GM12878 (cell line): ENCODE data around the gene NMRK1. TPM values are rescaled to one million over a fixed set of nuclear protein-coding genes. Genes with fewer than 3 reads are reported as not detected.

Experiments
- ATAC-seq: fragments of 200-7000 bp; cut with Tn5 transposase; 3 replicates; pipeline ENCODE4 v1.9.1; 2020; ENCODE audit warnings: mild to moderate bottlenecking, moderate library complexity
- BruUV-seq: library from RNA; stranded (reverse); fragments of 400-500 nt; replicated peaks from 2 replicates; lab custom pipeline; 2021; lab: Mats Ljungman, UMichigan
- CTCF ChIA-PET: fragments of 300-600 bp; sonication (Branson Sonifier 250); formaldehyde crosslinking; extraction: SDS; loops from one replicate; lab custom pipeline; 2021; ENCODE audit warnings: inconsistent platforms; lab: Yijun Ruan, JAX
- POLR2A ChIA-PET: fragments of 350-600 bp; formaldehyde crosslinking; extraction: SDS; loops from one replicate; lab custom pipeline; 2021; ENCODE audit warnings: inconsistent platforms; lab: Charles Lee
- RAD21 ChIA-PET: fragments of 300-600 bp; sonication (Branson Sonifier 250); formaldehyde crosslinking; loops from one replicate; lab custom pipeline; 2023; ENCODE audit warnings: antibody characterized with exemption; ENCODE audit not compliant: unreplicated experiment; lab: Charles Lee
- SMC1A ChIA-PET: fragments of 300-600 bp; sonication (Branson Sonifier 250); formaldehyde crosslinking; loops from one replicate; lab custom pipeline; 2023; ENCODE audit not compliant: unreplicated experiment, uncharacterized antibody; lab: Charles Lee
- DNase-seq: peaks from one replicate; pipeline ENCODE4 v3.0.0-alpha.2; 2011; ENCODE audit warnings: low read depth, low spot score
- FAIRE-seq: peaks from 3 replicates; lab custom pipeline; 2011; peaks lifted over from hg19 to GRCh38; lab: Jason Lieb, UNC
- H2AFZ ChIP-seq: 2 replicates; pipeline ENCODE4 v1.6.0; 2011; ENCODE audit warnings: low read depth, low read length, control low read depth; ENCODE audit not compliant: control insufficient read depth
- H3K27ac ChIP-seq: 2 replicates; pipeline ENCODE4 v1.5.1; 2011; ENCODE audit warnings: control low read depth; ENCODE audit not compliant: control insufficient read depth, insufficient read depth
- H3K27me3 ChIP-seq, 2 experiments: replicated peaks in 1 of 2; 2 replicates each; pipeline versions ENCODE4 v1.6.0 to v1.6.1; 2011; ENCODE audit warnings: low read length in 1 of 2; ENCODE audit not compliant: control insufficient read depth in 2 of 2, insufficient read depth in 2 of 2
- H3K36me3 ChIP-seq, 2 experiments: 2 replicates each; pipeline ENCODE4 v1.5.1; 2011; ENCODE audit warnings: low read length in 1 of 2; ENCODE audit not compliant: control insufficient read depth in 2 of 2, insufficient read depth in 2 of 2
- H3K4me1 ChIP-seq: 2 replicates; pipeline ENCODE4 v1.6.1; 2011; ENCODE audit warnings: mild to moderate bottlenecking, low read length, moderate library complexity, mixed read lengths; ENCODE audit not compliant: control insufficient read depth, insufficient read depth
- H3K4me2 ChIP-seq: 2 replicates; pipeline ENCODE4 v1.6.0; 2011; ENCODE audit warnings: control low read depth; ENCODE audit not compliant: control insufficient read depth, insufficient read depth
- H3K4me3 ChIP-seq: fragments of 200-600 bp; sonication (generic); 2 replicates; pipeline ENCODE4 v1.5.1; 2016
- H3K79me2 ChIP-seq: 2 replicates; pipeline ENCODE4 v1.6.0; 2011; ENCODE audit warnings: low read length; ENCODE audit not compliant: control insufficient read depth, insufficient read depth
- H3K9ac ChIP-seq: 2 replicates; pipeline ENCODE4 v1.8.0; 2011; ENCODE audit warnings: low read length, control low read depth, mixed read lengths; ENCODE audit not compliant: control insufficient read depth, insufficient read depth
- H3K9me3 ChIP-seq: replicated peaks from 3 replicates; pipeline ENCODE4 v1.5.1; 2011; ENCODE audit warnings: mild to moderate bottlenecking, low read length; ENCODE audit not compliant: control insufficient read depth, insufficient read depth
- H4K20me1 ChIP-seq: 2 replicates; pipeline ENCODE4 v1.6.0; 2011; ENCODE audit not compliant: control insufficient read depth, insufficient read depth
- SIN3A ChIP-seq: IDR thresholded peaks from 2 replicates; pipeline ENCODE4 v1.6.1; 2012; ENCODE audit warnings: low read depth, low read length, improper control_type of control experiment
- ZBTB4 ChIP-seq: fragments of 450-650 bp; formaldehyde crosslinking; IDR thresholded peaks from 2 replicates; pipeline ENCODE4 v1.4.0; 2022; ENCODE audit warnings: mild to moderate bottlenecking, moderate library complexity
- ZNF622 ChIP-seq: fragments of 450-650 bp; IDR thresholded peaks from 2 replicates; pipeline ENCODE4 v1.6.1; 2017; ENCODE audit warnings: mild to moderate bottlenecking, inconsistent platforms
- WGBS: methylation state at CpG from one replicate; pipeline ENCODE4 v1.1.6; 2016; ENCODE audit warnings: low lambda C conversion rate; ENCODE audit not compliant: insufficient replicate concordance, insufficient coverage; ENCODE audit errors: missing lambda C conversion rate; 5-methylcytosine and 5-hydroxymethylcytosine counted together
- in situ Hi-C: fragments of 300-500 bp; cut with MboI; formaldehyde crosslinking; loops from 9 replicates; pipeline ENCODE4 v1.14.3; 2018; ENCODE audit warnings: mixed read lengths
- intact Hi-C: fragments of 100-400 bp; cut with micrococcal nuclease; formaldehyde crosslinking; loops from one replicate; pipeline ENCODE4 v1.14.2; 2022; ENCODE audit not compliant: unreplicated experiment
- polyA plus RNA-seq, 11 experiments: library from polyadenylated mRNA; depleted of rRNA in 4 of 11; unstranded in 6 of 11; stranded (reverse) in 5 of 11; fragments of >200 nt; fragmentation: Nextera tagmentation in 4 of 11; fragmentation: Illumina TruSeq in 1 of 11; extraction: Ambion mirVana in 4 of 11; extraction: Trizol in 1 of 11; gene quantifications; 1 replicate in 1 of 11; 2 replicates in 10 of 11; pipeline versions ENCODE4 v1.2.1 to v1.2.3, GENCODE V29; 2011 to 2016; ENCODE audit warnings: inconsistent platforms in 2 of 11, missing spikeins in 2 of 11, low read depth in 1 of 11
- small RNA-seq: library from RNA; depleted of rRNA; stranded (forward); fragments of <200 nt; gene quantifications from one replicate; pipeline ENCODE3, GENCODE V24; 2014
- total RNA-seq, 4 experiments: library from RNA; depleted of rRNA in 3 of 4; stranded (reverse); fragments of >200 nt in 3 of 4; fragmentation: Illumina TruSeq in 1 of 4; extraction: Trizol in 1 of 4; gene quantifications; 2 replicates each; pipeline versions ENCODE4 v1.2.1 to v1.2.3, GENCODE V29; 2013 to 2021

Gene NMRK1
- total and polyA plus RNA-seq, 10 of the 15 experiments (the other 5 are each of a cell fraction or from before 2014, with no cell fraction given) = 8.4 to 17.2 (median 12.1) TPM

- Histone ChIP-seq H3K27me3 (no peaks in the 10 kb centered on the region), H3K9ac (no peak overlapping the region), H3K4me2 (no peak overlapping the region), H3K36me3 (peaks cover 0 to 3% of the 10 kb centered on the region in 2 experiments; a peak in 2 of 4 replicates), H3K27ac (no peak overlapping the region), H3K9me3 (no peaks in the 10 kb centered on the region; the same call in 2 of the 3 replicates), H3K79me2 (no peaks in the 10 kb centered on the region), H4K20me1 (no peaks in the 10 kb centered on the region), H3K4me1 (no peaks in the 10 kb centered on the region), H2AFZ (no peak overlapping the region), H3K4me3 (no peak overlapping the region)
- no peak for ATAC-seq
- no peak for TF ChIP-seq ZBTB4 (CRISPR knock-in tag)
- TF ChIP-seq ZNF622 = no peak
- no peak for TF ChIP-seq SIN3A
- WGBS = 100% methylated on average over 2 of the region's 2 CpGs
- SMC1A ChIA-PET = interaction anchor here (2.9 kb wide), 1 partner anchor 12 kb away, joined by 20 read pairs; no protein-coding TSS in a partner anchor
- FAIRE-seq = no peak
- CTCF ChIA-PET = interaction anchor here (0.6 to 2.3 kb wide), 4 partner anchors 8 to 210 kb away, joined by 3 to 6 read pairs (median 4); no protein-coding TSS in a partner anchor
- RAD21 ChIA-PET = interaction anchor here (0.7 kb wide), 1 partner anchor 253 kb away, joined by 4 read pairs; no protein-coding TSS in a partner anchor
- no TSS peak for BruUV-seq
- POLR2A ChIA-PET = interaction anchor here (0.7 kb wide), 1 partner anchor 9 kb away, joined by 5 read pairs; no protein-coding TSS in a partner anchor
- DNase-seq = no peak
- intact Hi-C loops (no loop called here), in situ Hi-C loops (no loop called here)
Observed at GRCh38 chr9:75013735-75014134, 74.2 kb downstream of the NMRK1 start.

Small RNAs within 50 kb of the gene (small RNA-seq; reads per million reads assigned to genes)
- not detected for gene RF02271

Other genes starting within 250 kb of the NMRK1 start
- gene TRPM6, start 200.2 kb downstream of the NMRK1 start, total RNA-seq (2014; rRNA removed) = under 0.01 and 0.16 TPM in 2 replicates
- 0.05 and 0.09 TPM in 2 replicates for gene TRPM6, start 200.2 kb downstream of the NMRK1 start, total RNA-seq (2014; rRNA removed; fragmentation: Illumina TruSeq; extraction: Trizol)
- 0.05 and 0.24 TPM in 2 replicates for gene TRPM6, start 200.2 kb downstream of the NMRK1 start, total RNA-seq (2021)
- 0.05 and 0.09 TPM in 2 replicates for gene TRPM6, start 200.2 kb downstream of the NMRK1 start, polyA plus RNA-seq (2011; rRNA removed)
- gene TRPM6, start 200.2 kb downstream of the NMRK1 start, polyA plus RNA-seq (2014; fragmentation: Illumina TruSeq; extraction: Trizol) = 0.06 TPM in 1 of 2 replicates, not detected in the other
- gene TRPM6, start 200.2 kb downstream of the NMRK1 start, polyA plus RNA-seq (2014; fragmentation: Nextera tagmentation; extraction: Ambion mirVana) = under 1 TPM in 1 of 2 experiments, not detected in 1; 0.03 TPM
- 0.01 and 0.13 TPM in 2 replicates for gene TRPM6, start 200.2 kb downstream of the NMRK1 start, polyA plus RNA-seq (2014; rRNA removed)
- under 1 TPM; 0.13 to 0.34 TPM for gene TRPM6, start 200.2 kb downstream of the NMRK1 start, polyA plus RNA-seq (2016; fragmentation: Nextera tagmentation; extraction: Ambion mirVana)
- gene C9orf40, start 135.2 kb downstream of the NMRK1 start, total RNA-seq (2014; rRNA removed) = 6.8 and 9.3 TPM in 2 replicates
- 7.1 and 7.6 TPM in 2 replicates for gene C9orf40, start 135.2 kb downstream of the NMRK1 start, total RNA-seq (2014; rRNA removed; fragmentation: Illumina TruSeq; extraction: Trizol)
- 18.5 and 21.5 TPM in 2 replicates for gene C9orf40, start 135.2 kb downstream of the NMRK1 start, total RNA-seq (2021)
- 9.8 and 16.4 TPM in 2 replicates for gene C9orf40, start 135.2 kb downstream of the NMRK1 start, polyA plus RNA-seq (2011; rRNA removed)
- 9.8 and 10.2 TPM in 2 replicates for gene C9orf40, start 135.2 kb downstream of the NMRK1 start, polyA plus RNA-seq (2014; fragmentation: Illumina TruSeq; extraction: Trizol)
- gene C9orf40, start 135.2 kb downstream of the NMRK1 start, polyA plus RNA-seq (2014; fragmentation: Nextera tagmentation; extraction: Ambion mirVana) = 10 to 100 TPM in 1 of 2 experiments, 1 to 10 TPM in 1; 7.8 to 14.1 TPM
- 13.2 and 14.6 TPM in 2 replicates for gene C9orf40, start 135.2 kb downstream of the NMRK1 start, polyA plus RNA-seq (2014; rRNA removed)
- gene C9orf40, start 135.2 kb downstream of the NMRK1 start, polyA plus RNA-seq (2016; fragmentation: Nextera tagmentation; extraction: Ambion mirVana) = 10 to 100 TPM; 29.5 to 30.9 TPM
- 15.1 and 18.1 TPM in 2 replicates for gene CARNMT1, start 59.9 kb downstream of the NMRK1 start, total RNA-seq (2014; rRNA removed)
- 17.5 and 18.9 TPM in 2 replicates for gene CARNMT1, start 59.9 kb downstream of the NMRK1 start, total RNA-seq (2014; rRNA removed; fragmentation: Illumina TruSeq; extraction: Trizol)
- gene CARNMT1, start 59.9 kb downstream of the NMRK1 start, total RNA-seq (2021) = 16.1 and 19.4 TPM in 2 replicates
- gene CARNMT1, start 59.9 kb downstream of the NMRK1 start, polyA plus RNA-seq (2011; rRNA removed) = 15.8 and 25.6 TPM in 2 replicates
- gene CARNMT1, start 59.9 kb downstream of the NMRK1 start, polyA plus RNA-seq (2014; fragmentation: Illumina TruSeq; extraction: Trizol) = 11.8 and 16.1 TPM in 2 replicates
- 10 to 100 TPM in 1 of 2 experiments, 1 to 10 TPM in 1; 8.2 to 11.1 TPM for gene CARNMT1, start 59.9 kb downstream of the NMRK1 start, polyA plus RNA-seq (2014; fragmentation: Nextera tagmentation; extraction: Ambion mirVana)
- 7.6 and 11.9 TPM in 2 replicates for gene CARNMT1, start 59.9 kb downstream of the NMRK1 start, polyA plus RNA-seq (2014; rRNA removed)
- gene CARNMT1, start 59.9 kb downstream of the NMRK1 start, polyA plus RNA-seq (2016; fragmentation: Nextera tagmentation; extraction: Ambion mirVana) = 10 to 100 TPM; 18.5 to 20.1 TPM
- 45.4 and 46.6 TPM in 2 replicates for gene OSTF1, start 359 bp upstream of the NMRK1 start, total RNA-seq (2014; rRNA removed)
- 57.6 and 58.6 TPM in 2 replicates for gene OSTF1, start 359 bp upstream of the NMRK1 start, total RNA-seq (2014; rRNA removed; fragmentation: Illumina TruSeq; extraction: Trizol)
- gene OSTF1, start 359 bp upstream of the NMRK1 start, total RNA-seq (2021) = 52.4 and 53.9 TPM in 2 replicates
- gene OSTF1, start 359 bp upstream of the NMRK1 start, polyA plus RNA-seq (2011; rRNA removed) = 38.8 and 54.9 TPM in 2 replicates
- gene OSTF1, start 359 bp upstream of the NMRK1 start, polyA plus RNA-seq (2014; fragmentation: Illumina TruSeq; extraction: Trizol) = 48.4 and 61.6 TPM in 2 replicates
- 10 to 100 TPM; 36.2 to 45.3 TPM for gene OSTF1, start 359 bp upstream of the NMRK1 start, polyA plus RNA-seq (2014; fragmentation: Nextera tagmentation; extraction: Ambion mirVana)
- 34.1 and 37.9 TPM in 2 replicates for gene OSTF1, start 359 bp upstream of the NMRK1 start, polyA plus RNA-seq (2014; rRNA removed)
- gene OSTF1, start 359 bp upstream of the NMRK1 start, polyA plus RNA-seq (2016; fragmentation: Nextera tagmentation; extraction: Ambion mirVana) = 10 to 100 TPM; 79.1 to 82.4 TPM